MM.1S (cell line): ENCODE results near the gene TRIB2.

Source experiments
- DNase-seq: peaks from one replicate; pipeline ENCODE4 v3.0.0-alpha.2; 2015
- H2AFZ ChIP-seq: fragments of 300-600 bp; sonication (generic); 2 replicates; pipeline ENCODE4 v1.6.0; 2016; ENCODE audit warnings: antibody characterized with exemption, low read length
- H3F3A ChIP-seq: fragments of 300-600 bp; sonication (generic); 2 replicates; pipeline ENCODE4 v1.6.1; 2016; ENCODE audit warnings: mild to moderate bottlenecking, antibody characterized with exemption, low read length, moderate library complexity, mixed read lengths; ENCODE audit not compliant: insufficient read depth
- H3K27ac ChIP-seq: fragments of 300-600 bp; sonication (generic); 2 replicates; pipeline ENCODE4 v1.5.1; 2016; ENCODE audit warnings: mild to moderate bottlenecking, low read length
- H3K27me3 ChIP-seq: fragments of 300-600 bp; sonication (generic); replicated peaks from 2 replicates; pipeline ENCODE4 v1.6.0; 2016; ENCODE audit warnings: low read length; ENCODE audit not compliant: insufficient read depth
- H3K36me3 ChIP-seq: fragments of 300-600 bp; sonication (generic); replicated peaks from 2 replicates; pipeline ENCODE4 v1.6.1; 2016; ENCODE audit warnings: mild to moderate bottlenecking, low read length, mixed read lengths; ENCODE audit not compliant: insufficient read depth
- H3K4me1 ChIP-seq: fragments of 300-600 bp; sonication (generic); 2 replicates; pipeline ENCODE4 v1.6.1; 2016; ENCODE audit warnings: low read length, mixed read lengths
- H3K4me2 ChIP-seq: fragments of 300-600 bp; sonication (generic); 2 replicates; pipeline ENCODE4 v1.6.0; 2016; ENCODE audit warnings: low read depth, low read length
- H3K4me3 ChIP-seq: fragments of 300-600 bp; sonication (generic); 2 replicates; pipeline ENCODE4 v1.5.1; 2016; ENCODE audit warnings: low read length, mixed read lengths
- H3K79me2 ChIP-seq: fragments of 300-600 bp; sonication (generic); 2 replicates; pipeline ENCODE4 v1.6.1; 2016; ENCODE audit warnings: mixed run types, low read length, mixed read lengths
- H3K9ac ChIP-seq: fragments of 300-600 bp; sonication (generic); 2 replicates; pipeline ENCODE4 v1.6.1; 2016; ENCODE audit warnings: low read length, mixed read lengths
- H3K9me2 ChIP-seq: fragments of 300-600 bp; sonication (generic); replicated peaks from 2 replicates; pipeline ENCODE4 v1.6.1; 2016; ENCODE audit warnings: mild to moderate bottlenecking, low read length, mixed read lengths; ENCODE audit not compliant: insufficient read depth
- H3K9me3 ChIP-seq: fragments of 300-600 bp; sonication (generic); replicated peaks from 2 replicates; pipeline ENCODE4 v1.6.1; 2016; ENCODE audit warnings: mild to moderate bottlenecking, low read length, mixed read lengths; ENCODE audit not compliant: insufficient read depth
- H4K20me1 ChIP-seq: fragments of 300-600 bp; sonication (generic); 2 replicates; pipeline ENCODE4 v1.6.1; 2016; ENCODE audit warnings: mild to moderate bottlenecking, low read length, moderate library complexity, mixed read lengths; ENCODE audit not compliant: insufficient read depth
- EZH2 ChIP-seq: fragments of 300-600 bp; sonication (generic); optimal IDR thresholded peaks from 2 replicates; pipeline ENCODE3; 2017; ENCODE audit warnings: low read depth, mild to moderate bottlenecking, antibody characterized with exemption, low read length, mixed read lengths
- EZH2phosphoT487 ChIP-seq: fragments of 300-600 bp; sonication (generic); IDR thresholded peaks from 2 replicates; pipeline ENCODE4 v1.6.1; 2018; ENCODE audit warnings: antibody characterized with exemption, low read length
- TF ChIP-seq, protein P1 (sequence below): fragments of 300-600 bp; sonication (generic); IDR thresholded peaks from 2 replicates; pipeline ENCODE4 v1.5.1; 2016; ENCODE audit warnings: antibody characterized with exemption, low read length, mixed read lengths

Gene TRIB2

DNA sequence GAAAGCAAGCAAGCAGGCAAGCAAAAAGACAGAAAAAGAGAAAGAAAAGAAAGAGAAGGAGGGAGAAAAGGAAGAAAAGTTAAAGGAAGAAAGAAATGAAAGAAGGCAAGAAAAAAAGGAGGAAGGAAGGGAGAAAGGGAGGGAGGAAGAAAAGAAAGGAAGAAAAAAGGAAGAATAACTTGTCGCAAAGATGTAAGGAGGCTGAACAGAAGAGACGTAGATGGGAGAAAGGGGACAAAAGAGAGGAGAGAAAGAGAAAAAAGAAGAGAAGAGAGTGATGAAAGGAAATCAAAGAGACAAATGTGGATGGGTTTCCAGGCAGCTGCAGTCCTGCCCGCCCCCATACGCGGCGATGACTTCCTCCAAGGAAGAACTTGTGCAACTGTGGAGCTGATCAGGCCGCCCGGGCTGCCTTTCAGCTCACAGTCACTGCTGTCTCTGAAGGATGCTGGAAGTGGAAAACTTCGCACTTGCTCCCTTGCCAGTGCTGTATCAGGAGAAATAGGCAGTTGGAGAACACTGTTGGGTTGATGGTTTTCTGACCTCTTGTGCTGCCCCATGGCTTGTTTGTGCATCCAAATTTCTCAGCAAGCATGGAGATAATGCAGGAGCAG, 52.9 kb downstream of the TRIB2 start:
- Histone ChIP-seq H3K9me2 (no peaks in the 10 kb centered on the region), H3F3A (no peaks in the 10 kb centered on the region), H3K27ac (no peak overlapping the region), H3K4me2 (no peak overlapping the region), H3K4me3 (no peak overlapping the region), H3K36me3 (no peaks in the 10 kb centered on the region), H3K27me3 (no peaks in the 10 kb centered on the region), H3K9me3 (no peaks in the 10 kb centered on the region), H3K9ac (no peak overlapping the region), H4K20me1 (no peaks in the 10 kb centered on the region), H3K79me2 (no peaks in the 10 kb centered on the region), H3K4me1 (no peaks in the 10 kb centered on the region), H2AFZ (no peak overlapping the region)
- TF ChIP-seq, protein P1, sequence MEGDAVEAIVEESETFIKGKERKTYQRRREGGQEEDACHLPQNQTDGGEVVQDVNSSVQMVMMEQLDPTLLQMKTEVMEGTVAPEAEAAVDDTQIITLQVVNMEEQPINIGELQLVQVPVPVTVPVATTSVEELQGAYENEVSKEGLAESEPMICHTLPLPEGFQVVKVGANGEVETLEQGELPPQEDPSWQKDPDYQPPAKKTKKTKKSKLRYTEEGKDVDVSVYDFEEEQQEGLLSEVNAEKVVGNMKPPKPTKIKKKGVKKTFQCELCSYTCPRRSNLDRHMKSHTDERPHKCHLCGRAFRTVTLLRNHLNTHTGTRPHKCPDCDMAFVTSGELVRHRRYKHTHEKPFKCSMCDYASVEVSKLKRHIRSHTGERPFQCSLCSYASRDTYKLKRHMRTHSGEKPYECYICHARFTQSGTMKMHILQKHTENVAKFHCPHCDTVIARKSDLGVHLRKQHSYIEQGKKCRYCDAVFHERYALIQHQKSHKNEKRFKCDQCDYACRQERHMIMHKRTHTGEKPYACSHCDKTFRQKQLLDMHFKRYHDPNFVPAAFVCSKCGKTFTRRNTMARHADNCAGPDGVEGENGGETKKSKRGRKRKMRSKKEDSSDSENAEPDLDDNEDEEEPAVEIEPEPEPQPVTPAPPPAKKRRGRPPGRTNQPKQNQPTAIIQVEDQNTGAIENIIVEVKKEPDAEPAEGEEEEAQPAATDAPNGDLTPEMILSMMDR, result no peak
- TF ChIP-seq EZH2phosphoT487, result no peak
- no peak for TF ChIP-seq EZH2
- DNase-seq, result no peak

GRCh38 chr2:12770300-12770968, 53.7 kb downstream of the TRIB2 start:
- TF ChIP-seq EZH2phosphoT487, result no peak
- TF ChIP-seq EZH2, result no peak
- TF ChIP-seq, protein P1, result no peak
- no peaks in the 10 kb centered on the region for H3K27me3 ChIP-seq
- no peak for DNase-seq
- H3K9ac ChIP-seq, result no peak overlapping the region
- H3K9me3 ChIP-seq, result no peaks in the 10 kb centered on the region
- no peak overlapping the region for H3K4me2 ChIP-seq
- H3K36me3 ChIP-seq, result no peaks in the 10 kb centered on the region
- no peak overlapping the region for H3K27ac ChIP-seq
- no peak overlapping the region for H2AFZ ChIP-seq
- H3K79me2 ChIP-seq, result no peaks in the 10 kb centered on the region
- H3K4me3 ChIP-seq, result no peak overlapping the region
- no peaks in the 10 kb centered on the region for H3K9me2 ChIP-seq
- H3F3A ChIP-seq, result no peaks in the 10 kb centered on the region
- H3K4me1 ChIP-seq, result no peaks in the 10 kb centered on the region
- no peaks in the 10 kb centered on the region for H4K20me1 ChIP-seq

DNA sequence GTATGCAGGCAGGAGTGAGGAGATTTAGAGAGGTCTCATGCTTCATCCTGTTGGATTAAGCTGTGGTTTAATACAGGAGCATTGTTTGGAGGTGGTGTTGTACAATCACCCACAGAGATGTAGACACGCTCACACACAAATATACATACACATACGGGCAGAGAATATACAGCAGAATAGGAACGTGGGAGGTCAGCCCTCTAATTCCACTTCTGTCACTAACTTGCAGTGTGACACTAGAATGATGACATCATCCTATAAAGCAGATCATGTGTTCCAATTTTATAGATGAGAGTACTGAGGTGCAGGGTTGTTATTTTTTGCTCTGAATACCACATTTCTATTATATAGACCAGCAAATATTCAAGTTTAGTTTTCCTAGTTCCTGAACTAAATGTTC, 54.4 kb downstream of the TRIB2 start:
- Histone ChIP-seq H3K27me3 (no peaks in the 10 kb centered on the region), H3F3A (no peaks in the 10 kb centered on the region), H3K9me3 (no peaks in the 10 kb centered on the region), H3K79me2 (no peaks in the 10 kb centered on the region), H3K4me2 (no peak overlapping the region), H3K36me3 (no peaks in the 10 kb centered on the region), H3K4me3 (no peak overlapping the region), H4K20me1 (no peaks in the 10 kb centered on the region), H3K4me1 (no peaks in the 10 kb centered on the region), H3K9me2 (no peaks in the 10 kb centered on the region), H3K27ac (no peak overlapping the region), H3K9ac (no peak overlapping the region), H2AFZ (no peak overlapping the region)
- TF ChIP-seq EZH2phosphoT487, result no peak
- TF ChIP-seq, protein P1, result no peak
- no peak for TF ChIP-seq EZH2
- no peak for DNase-seq
